Testis (tissue), 2 donors: Measurements from ENCODE around the gene PTGER2.

ENCODE experiments used
- POLR2A ChIP-seq: fragments of 450-650 bp; IDR thresholded peaks from one replicate; pipeline ENCODE4 v1.6.1; 2017; ENCODE audit warnings: antibody characterized with exemption, mild to moderate bottlenecking, moderate library complexity
- TF ChIP-seq, protein P1 (sequence below), 3 experiments: fragments of 450-650 bp in 2 of 3; fragments of 200-600 bp in 1 of 3; sonication (generic) in 1 of 3; IDR thresholded peaks; one replicate each; pipeline ENCODE4 v1.5.1; 2016 to 2019; ENCODE audit warnings: antibody characterized with exemption in 3 of 3, mild to moderate bottlenecking in 2 of 3, moderate library complexity in 1 of 3

DNA sequence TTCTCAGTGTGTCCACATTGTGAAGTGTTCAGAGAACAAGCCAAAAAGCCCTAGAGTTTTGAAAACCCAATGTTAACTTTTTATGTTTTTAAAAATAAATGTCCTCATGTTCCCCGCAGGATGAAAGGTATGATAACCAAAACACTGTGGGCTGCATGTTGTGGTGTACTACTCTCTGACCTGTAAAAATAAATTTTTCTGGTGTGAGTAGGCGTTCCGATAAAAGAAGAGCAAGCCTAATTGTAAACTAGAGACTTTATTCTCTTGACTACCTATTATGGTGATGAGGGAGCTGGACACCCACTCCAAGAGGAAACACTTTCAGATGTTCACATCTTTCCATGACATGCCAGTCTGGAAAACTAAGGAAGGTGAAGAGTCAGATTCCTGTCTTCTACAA is 18.2 kb downstream of the PTGER2 start:
- TF ChIP-seq, protein P1, sequence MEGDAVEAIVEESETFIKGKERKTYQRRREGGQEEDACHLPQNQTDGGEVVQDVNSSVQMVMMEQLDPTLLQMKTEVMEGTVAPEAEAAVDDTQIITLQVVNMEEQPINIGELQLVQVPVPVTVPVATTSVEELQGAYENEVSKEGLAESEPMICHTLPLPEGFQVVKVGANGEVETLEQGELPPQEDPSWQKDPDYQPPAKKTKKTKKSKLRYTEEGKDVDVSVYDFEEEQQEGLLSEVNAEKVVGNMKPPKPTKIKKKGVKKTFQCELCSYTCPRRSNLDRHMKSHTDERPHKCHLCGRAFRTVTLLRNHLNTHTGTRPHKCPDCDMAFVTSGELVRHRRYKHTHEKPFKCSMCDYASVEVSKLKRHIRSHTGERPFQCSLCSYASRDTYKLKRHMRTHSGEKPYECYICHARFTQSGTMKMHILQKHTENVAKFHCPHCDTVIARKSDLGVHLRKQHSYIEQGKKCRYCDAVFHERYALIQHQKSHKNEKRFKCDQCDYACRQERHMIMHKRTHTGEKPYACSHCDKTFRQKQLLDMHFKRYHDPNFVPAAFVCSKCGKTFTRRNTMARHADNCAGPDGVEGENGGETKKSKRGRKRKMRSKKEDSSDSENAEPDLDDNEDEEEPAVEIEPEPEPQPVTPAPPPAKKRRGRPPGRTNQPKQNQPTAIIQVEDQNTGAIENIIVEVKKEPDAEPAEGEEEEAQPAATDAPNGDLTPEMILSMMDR (IDR thresholded peaks at IDR 0.05): no peak
- TF ChIP-seq POLR2A: no peak
